ENCODE measurements around the gene ZNF691.

The ZNF691 gene

GRCh38 chr1:42816585-42817439, 29.6 kb upstream of the ZNF691 start, which contains the start of the genes ERMAP and SVBP:
TSS of gene ERMAP (plus strand) at chr1:42817122. CDS start at chr1:42830449, 13,327 bp downstream.
TSS of gene SVBP (minus strand) at chr1:42817397. CDS start at chr1:42816544, 853 bp downstream.
- Histone ChIP-seq H3K9me3 (ENCODE audit: insufficient read depth, low read length) (no peaks in the 10 kb centered on the region), H3K4me3 (ENCODE audit: insufficient read depth, low read length, poor library complexity, severe bottlenecking) (peak within 1 kb of the TSS; percentile 94), H3K4me2 (ENCODE audit: low read depth, low read length, poor library complexity, severe bottlenecking) (peak within 1 kb of the TSS; percentile 91), H3K36me3 (ENCODE audit: low read length) (no peaks in the 10 kb centered on the region), H3K27ac (ENCODE audit: low read depth, low read length) (peak within 1 kb of the TSS; percentile 66), H2AFZ (ENCODE audit: low read depth, low read length, severe bottlenecking) (peak within 1 kb of the TSS; percentile 64), H3K27me3 (ENCODE audit: low read length) (no peaks in the 10 kb centered on the region), H3K9ac (ENCODE audit: low read length) (peak within 1 kb of the TSS; percentile 71), H3F3A (ENCODE audit: insufficient read depth) (no peaks in the 10 kb centered on the region), H3K79me2 (ENCODE audit: insufficient read depth, low read length) (no peaks in the 10 kb centered on the region), H3K9me2 (replicated peaks; ENCODE audit: insufficient read depth, low read length) (no peaks in the 10 kb centered on the region), H4K20me1 (ENCODE audit: low read depth, low read length) (no peaks in the 10 kb centered on the region)
- TF ChIP-seq EZH2phosphoT487 (conservative IDR thresholded peaks at IDR 0.05; ENCODE audit: low read length), result no peak
- no peak for TF ChIP-seq CTCF (IDR thresholded peaks at IDR 0.05; ENCODE audit: insufficient read depth, low read length, poor library complexity, severe bottlenecking)

- H3K4me3 ChIP-seq (ENCODE audit: insufficient read depth, low read length, poor library complexity, severe bottlenecking), result peak overlapping the region; percentile 94
Observed at GRCh38 chr1:42817440-42817767, 29.0 kb upstream of the ZNF691 start.

GRCh38 chr1:42817976-42818375, 28.4 kb upstream of the ZNF691 start:
- H3F3A ChIP-seq (ENCODE audit: insufficient read depth), result no peaks in the 10 kb centered on the region
- H3K36me3 ChIP-seq (ENCODE audit: low read length), result no peaks in the 10 kb centered on the region
- no peaks in the 10 kb centered on the region for H3K9me2 ChIP-seq (replicated peaks; ENCODE audit: insufficient read depth, low read length)
- no peaks in the 10 kb centered on the region for H3K27me3 ChIP-seq (ENCODE audit: low read length)
- no peaks in the 10 kb centered on the region for H3K9me3 ChIP-seq (ENCODE audit: insufficient read depth, low read length)
- H3K9ac ChIP-seq (ENCODE audit: low read length), result no peak overlapping the region; the same call in 1 of the 2 replicates
- H3K4me2 ChIP-seq (ENCODE audit: low read depth, low read length, poor library complexity, severe bottlenecking), result peak overlapping the region; percentile 77
- no peak overlapping the region for H3K27ac ChIP-seq (ENCODE audit: low read depth, low read length)
- H4K20me1 ChIP-seq (ENCODE audit: low read depth, low read length), result no peaks in the 10 kb centered on the region
- H3K79me2 ChIP-seq (ENCODE audit: insufficient read depth, low read length), result no peaks in the 10 kb centered on the region
- H3K4me3 ChIP-seq (ENCODE audit: insufficient read depth, low read length, poor library complexity, severe bottlenecking), result no peak overlapping the region
- H2AFZ ChIP-seq (ENCODE audit: low read depth, low read length, severe bottlenecking), result no peak overlapping the region
- TF ChIP-seq EZH2phosphoT487 (conservative IDR thresholded peaks at IDR 0.05; ENCODE audit: low read length) (no peak), CTCF (IDR thresholded peaks at IDR 0.05; ENCODE audit: insufficient read depth, low read length, poor library complexity, severe bottlenecking) (no peak)

More at GRCh38 chr1:42817440-42817767, 29.0 kb upstream of the ZNF691 start:
- Histone ChIP-seq H3K9me3 (ENCODE audit: insufficient read depth, low read length) (no peaks in the 10 kb centered on the region), H3K79me2 (ENCODE audit: insufficient read depth, low read length) (no peaks in the 10 kb centered on the region), H3F3A (ENCODE audit: insufficient read depth) (no peaks in the 10 kb centered on the region), H3K9ac (ENCODE audit: low read length) (peak overlapping the region; percentile 71), H3K27me3 (ENCODE audit: low read length) (no peaks in the 10 kb centered on the region), H3K9me2 (replicated peaks; ENCODE audit: insufficient read depth, low read length) (no peaks in the 10 kb centered on the region), H4K20me1 (ENCODE audit: low read depth, low read length) (no peaks in the 10 kb centered on the region), H2AFZ (ENCODE audit: low read depth, low read length, severe bottlenecking) (peak overlapping the region; percentile 62), H3K4me2 (ENCODE audit: low read depth, low read length, poor library complexity, severe bottlenecking) (peak overlapping the region; percentile 77), H3K36me3 (ENCODE audit: low read length) (no peaks in the 10 kb centered on the region), H3K27ac (ENCODE audit: low read depth, low read length) (no peak overlapping the region)
- TF ChIP-seq EZH2phosphoT487 (conservative IDR thresholded peaks at IDR 0.05; ENCODE audit: low read length), result no peak
- no peak for TF ChIP-seq CTCF (IDR thresholded peaks at IDR 0.05; ENCODE audit: insufficient read depth, low read length, poor library complexity, severe bottlenecking)
